Parathyroid adenoma (tissue), 2 donors: ENCODE measurements around the gene FLNB.

ENCODE experiments used
- H2AFZ ChIP-seq: fragments of 300-600 bp; sonication (generic); one replicate; pipeline ENCODE4 v1.7.0; 2017; ENCODE audit warnings: antibody characterized with exemption, mild to moderate bottlenecking
- H3K27ac ChIP-seq: fragments of 300-600 bp; sonication (generic); one replicate; pipeline ENCODE4 v1.7.0; 2017
- H3K27me3 ChIP-seq: fragments of 300-600 bp; sonication (generic); one replicate; pipeline ENCODE4 v1.7.0; 2017; ENCODE audit warnings: low read length; ENCODE audit not compliant: control insufficient read depth, insufficient read depth
- H3K36me3 ChIP-seq: fragments of 300-600 bp; sonication (generic); one replicate; pipeline ENCODE4 v1.7.0; 2017; ENCODE audit warnings: low read length; ENCODE audit not compliant: control insufficient read depth, insufficient read depth
- H3K4me1 ChIP-seq: fragments of 300-600 bp; sonication (generic); one replicate; pipeline ENCODE4 v1.7.0; 2017; ENCODE audit warnings: control low read depth
- H3K4me2 ChIP-seq: fragments of 300-600 bp; sonication (generic); one replicate; pipeline ENCODE4 v1.7.0; 2017; ENCODE audit warnings: low read length
- H3K4me3 ChIP-seq: fragments of 300-600 bp; sonication (generic); one replicate; pipeline ENCODE4 v1.7.0; 2017; ENCODE audit warnings: low read depth, low read length
- H3K79me2 ChIP-seq: fragments of 300-600 bp; sonication (generic); one replicate; pipeline ENCODE4 v1.7.0; 2017; ENCODE audit warnings: control low read depth
- H3K9ac ChIP-seq: fragments of 300-600 bp; sonication (generic); one replicate; pipeline ENCODE4 v1.7.0; 2017; ENCODE audit warnings: mild to moderate bottlenecking
- H3K9me3 ChIP-seq: fragments of 300-600 bp; sonication (generic); one replicate; pipeline ENCODE4 v1.7.0; 2017; ENCODE audit warnings: low read length; ENCODE audit not compliant: control insufficient read depth
- TF ChIP-seq, protein P1 (sequence below): fragments of 300-600 bp; sonication (generic); IDR thresholded peaks from one replicate; pipeline ENCODE4 v1.7.0; 2017; ENCODE audit warnings: antibody characterized with exemption, mild to moderate bottlenecking
- donor health status: primary hyperparathyroidism.

The FLNB gene

DNA sequence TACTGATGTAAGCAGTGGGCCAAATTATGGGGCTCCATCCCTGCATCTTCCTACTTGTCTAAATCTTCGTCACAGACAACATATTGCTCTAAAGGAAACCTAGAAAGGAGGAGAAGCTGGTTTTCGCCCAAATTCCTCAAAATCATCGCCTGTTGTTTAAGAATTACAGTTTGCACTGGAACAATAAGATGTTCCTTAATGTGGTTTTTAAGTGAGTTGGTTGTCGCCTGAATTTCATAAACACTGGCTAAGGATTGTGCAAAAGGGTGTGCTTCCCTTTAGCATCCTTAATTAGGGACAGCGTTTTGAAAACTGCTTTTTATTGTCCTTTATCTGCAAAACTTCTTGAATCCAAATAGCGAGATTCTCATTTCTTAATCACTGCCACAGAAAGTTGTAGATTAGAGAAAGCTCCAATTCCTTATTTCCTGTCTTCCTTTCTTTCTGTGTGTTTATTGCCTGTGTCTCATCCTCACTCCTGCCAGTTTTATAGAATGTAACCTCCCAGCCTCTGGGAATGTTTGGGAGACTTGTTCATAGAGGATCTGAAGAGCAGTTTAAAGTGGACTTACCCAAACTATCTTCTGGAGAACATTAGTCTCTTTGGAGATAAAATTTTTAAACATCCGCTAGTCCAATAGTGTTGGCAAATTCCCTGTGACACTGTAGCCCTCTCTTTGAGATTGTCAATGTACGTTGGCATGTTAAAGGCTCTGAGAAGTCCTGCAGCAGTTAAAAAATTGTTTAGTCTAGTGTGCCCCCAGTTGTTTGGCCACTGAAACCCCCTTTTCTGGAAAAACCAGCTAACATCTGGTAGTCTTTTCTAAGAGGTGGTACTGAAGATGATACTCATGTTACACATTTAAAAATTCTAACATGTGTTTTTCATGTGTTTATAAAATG, 50.4 kb downstream of the FLNB start:
- H3K9ac ChIP-seq = no peak overlapping the region
- H3K79me2 ChIP-seq = peaks cover 53% of the 10 kb centered on the region
- no peak overlapping the region for H2AFZ ChIP-seq
- TF ChIP-seq, protein P1, sequence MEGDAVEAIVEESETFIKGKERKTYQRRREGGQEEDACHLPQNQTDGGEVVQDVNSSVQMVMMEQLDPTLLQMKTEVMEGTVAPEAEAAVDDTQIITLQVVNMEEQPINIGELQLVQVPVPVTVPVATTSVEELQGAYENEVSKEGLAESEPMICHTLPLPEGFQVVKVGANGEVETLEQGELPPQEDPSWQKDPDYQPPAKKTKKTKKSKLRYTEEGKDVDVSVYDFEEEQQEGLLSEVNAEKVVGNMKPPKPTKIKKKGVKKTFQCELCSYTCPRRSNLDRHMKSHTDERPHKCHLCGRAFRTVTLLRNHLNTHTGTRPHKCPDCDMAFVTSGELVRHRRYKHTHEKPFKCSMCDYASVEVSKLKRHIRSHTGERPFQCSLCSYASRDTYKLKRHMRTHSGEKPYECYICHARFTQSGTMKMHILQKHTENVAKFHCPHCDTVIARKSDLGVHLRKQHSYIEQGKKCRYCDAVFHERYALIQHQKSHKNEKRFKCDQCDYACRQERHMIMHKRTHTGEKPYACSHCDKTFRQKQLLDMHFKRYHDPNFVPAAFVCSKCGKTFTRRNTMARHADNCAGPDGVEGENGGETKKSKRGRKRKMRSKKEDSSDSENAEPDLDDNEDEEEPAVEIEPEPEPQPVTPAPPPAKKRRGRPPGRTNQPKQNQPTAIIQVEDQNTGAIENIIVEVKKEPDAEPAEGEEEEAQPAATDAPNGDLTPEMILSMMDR = no peak
- H3K4me1 ChIP-seq = peaks cover 9% of the 10 kb centered on the region
- H3K4me2 ChIP-seq = no peak overlapping the region
- H3K36me3 ChIP-seq = no peaks in the 10 kb centered on the region
- H3K27ac ChIP-seq = no peak overlapping the region
- no peaks in the 10 kb centered on the region for H3K9me3 ChIP-seq
- no peak overlapping the region for H3K4me3 ChIP-seq
- no peaks in the 10 kb centered on the region for H3K27me3 ChIP-seq

DNA sequence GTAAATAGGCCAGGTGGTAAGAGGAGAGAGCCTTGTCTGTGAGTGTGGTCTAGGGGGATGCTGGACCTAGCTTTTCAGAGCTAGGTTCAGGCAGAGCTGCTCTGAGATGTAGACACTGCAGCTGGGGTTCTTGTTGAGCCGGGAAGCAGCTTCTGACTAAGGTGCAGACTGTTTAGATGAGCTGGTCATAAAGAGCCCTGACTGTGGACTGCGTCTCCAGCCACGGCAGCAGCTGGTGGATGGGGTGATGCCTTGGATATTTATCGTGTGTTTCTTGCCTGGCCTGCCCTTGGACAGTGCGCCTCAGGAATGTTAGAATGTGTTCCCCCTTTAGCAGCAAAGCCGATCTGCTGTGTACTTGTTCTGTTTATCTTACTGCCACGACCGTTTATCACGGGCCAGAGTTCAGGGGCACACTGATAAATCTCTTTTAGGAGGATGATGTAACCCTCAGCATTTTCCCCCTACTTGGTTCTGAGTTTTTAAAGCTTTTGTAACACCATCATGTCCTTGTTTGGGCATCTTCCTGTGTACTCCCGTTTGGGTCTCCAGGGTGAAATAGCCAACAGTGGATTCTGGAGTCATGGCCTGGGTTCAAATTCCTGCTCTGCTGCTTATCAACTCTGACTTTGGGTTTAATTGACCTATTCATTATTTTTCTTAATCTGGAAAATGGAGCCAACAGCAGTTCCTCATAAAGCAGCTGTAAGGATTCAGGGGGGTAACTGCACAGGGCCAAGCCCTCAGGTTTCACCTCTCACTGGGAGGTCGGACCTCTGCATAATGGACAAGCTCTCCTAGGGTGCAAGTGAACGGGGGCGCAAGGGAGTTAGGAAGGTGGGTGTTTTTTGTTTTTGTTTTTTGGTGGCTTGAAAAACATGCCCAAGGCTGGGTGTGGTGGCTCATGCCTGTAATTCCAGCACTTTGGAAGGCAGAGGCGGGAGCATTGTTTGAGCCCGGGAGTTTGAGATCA, 51.4 kb downstream of the FLNB start:
- Histone ChIP-seq H2AFZ (peak overlapping the region; percentile 14), H3K9me3 (no peaks in the 10 kb centered on the region), H3K79me2 (peaks cover 45% of the 10 kb centered on the region), H3K9ac (no peak overlapping the region), H3K27ac (peak overlapping the region; percentile 17), H3K27me3 (no peaks in the 10 kb centered on the region), H3K36me3 (no peaks in the 10 kb centered on the region), H3K4me3 (no peak overlapping the region), H3K4me2 (no peak overlapping the region), H3K4me1 (peaks cover 9% of the 10 kb centered on the region)
- TF ChIP-seq, protein P1 = no peak

DNA sequence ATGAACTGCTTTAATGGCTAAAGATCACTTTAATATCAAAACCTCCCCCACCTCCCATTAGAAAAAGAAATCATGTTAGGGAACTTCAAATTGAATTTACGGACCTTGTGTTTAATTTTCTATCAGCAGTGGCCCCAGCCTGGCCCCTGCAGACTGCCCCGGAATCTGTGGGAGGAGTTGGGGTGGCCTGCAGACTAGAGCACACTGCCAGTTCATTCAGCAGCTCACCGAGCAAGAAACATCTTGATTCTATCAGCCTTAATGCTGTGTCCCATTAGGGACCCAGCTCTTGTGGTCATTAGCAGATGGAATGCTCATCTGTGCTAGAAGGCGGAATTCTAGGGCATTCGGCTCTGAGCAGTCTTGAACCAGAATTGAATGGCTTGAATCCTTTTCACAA, 54.2 kb downstream of the FLNB start:
- Histone ChIP-seq H3K4me1 (peaks cover 9% of the 10 kb centered on the region), H3K36me3 (no peaks in the 10 kb centered on the region), H2AFZ (no peak overlapping the region), H3K27me3 (no peaks in the 10 kb centered on the region), H3K9ac (no peak overlapping the region), H3K4me2 (no peak overlapping the region), H3K4me3 (no peak overlapping the region), H3K27ac (no peak overlapping the region), H3K9me3 (no peaks in the 10 kb centered on the region), H3K79me2 (peaks cover 42% of the 10 kb centered on the region)
- TF ChIP-seq, protein P1 = no peak

DNA sequence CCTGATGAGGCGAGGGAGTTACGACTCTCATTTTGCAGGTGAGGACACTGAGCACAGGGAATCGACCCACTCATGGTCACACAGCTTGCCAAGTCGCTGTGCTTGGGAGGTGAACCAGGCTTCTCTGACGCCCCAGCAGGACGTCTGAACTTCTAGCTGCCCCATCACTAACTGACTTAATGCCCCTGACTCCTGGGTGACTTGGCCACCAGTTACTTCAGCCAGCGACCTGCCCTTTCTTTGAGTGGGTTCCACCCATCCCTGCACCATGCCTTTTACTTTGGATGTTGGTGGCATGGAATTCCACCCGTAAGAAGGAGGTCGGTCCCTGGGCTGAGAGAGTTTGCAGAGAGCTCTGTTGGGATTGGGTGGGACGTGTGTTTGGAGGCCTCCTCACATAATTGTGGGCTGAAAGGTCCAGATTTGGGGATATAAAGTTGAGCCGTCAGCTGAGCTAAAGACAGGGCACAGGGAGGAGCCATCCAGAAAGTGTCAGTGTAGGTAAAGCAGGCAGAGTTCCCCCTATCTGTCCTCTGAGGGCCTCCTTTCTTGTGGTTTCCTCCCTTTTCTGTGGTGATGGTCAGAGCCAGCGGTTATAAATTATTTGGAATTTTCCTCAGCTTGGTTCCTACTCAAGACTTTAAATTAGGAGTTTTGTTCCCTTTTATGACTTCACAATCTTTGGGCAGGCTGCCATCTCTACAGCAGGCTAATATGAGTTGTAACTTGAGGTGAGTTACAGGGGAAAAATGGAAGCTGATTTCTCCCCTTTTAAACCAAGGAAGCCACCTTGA, 55.0 kb downstream of the FLNB start:
- Histone ChIP-seq H2AFZ (no peak overlapping the region), H3K4me2 (no peak overlapping the region), H3K36me3 (no peaks in the 10 kb centered on the region), H3K79me2 (peaks cover 47% of the 10 kb centered on the region), H3K4me3 (no peak overlapping the region), H3K27ac (no peak overlapping the region), H3K4me1 (peaks cover 9% of the 10 kb centered on the region), H3K9me3 (no peaks in the 10 kb centered on the region), H3K9ac (no peak overlapping the region), H3K27me3 (no peaks in the 10 kb centered on the region)
- TF ChIP-seq, protein P1 = no peak
